Common myeloid progenitor, CD34-positive (primary cell): Measurements from ENCODE around the gene CADM4.

Experiments used
- CTCF ChIA-PET: fragments of 350-600 bp; sonication (Branson Sonifier 250); formaldehyde crosslinking; loops from one replicate; lab custom pipeline; 2021; ENCODE audit warnings: antibody characterized with exemption; lab: Charles Lee
- POLR2A ChIA-PET: fragments of 350-600 bp; sonication (Branson Sonifier 250); formaldehyde crosslinking; loops from one replicate; lab custom pipeline; 2021; ENCODE audit warnings: antibody characterized with exemption; lab: Charles Lee
- DNase-seq, 3 donors: peaks; one replicate each; pipeline versions ENCODE4 v3.0.0 to v3.0.0-alpha.2; 2013
- H3K27ac ChIP-seq, 2 experiments: 1 replicate in 1 of 2; 2 replicates in 1 of 2; pipeline ENCODE4 v1.7.0; 2013; ENCODE audit warnings: inconsistent platforms in 2 of 2, low read length in 2 of 2, mild to moderate bottlenecking in 2 of 2, low read depth in 1 of 2, moderate library complexity in 1 of 2; ENCODE audit not compliant: severe bottlenecking in 2 of 2, insufficient read depth in 1 of 2, poor library complexity in 1 of 2
- H3K27me3 ChIP-seq, 5 experiments: replicated peaks in 2 of 5; 1 replicate in 3 of 5; 2 replicates in 2 of 5; pipeline versions ENCODE4 v1.6.1 to v1.7.0; 2013; ENCODE audit warnings: low read length in 4 of 5, mild to moderate bottlenecking in 2 of 5, moderate library complexity in 2 of 5, inconsistent platforms in 1 of 5; ENCODE audit not compliant: insufficient read depth in 5 of 5, control insufficient read depth in 4 of 5
- H3K36me3 ChIP-seq, 4 experiments: 1 replicate in 2 of 4; 2 replicates in 2 of 4; pipeline versions ENCODE4 v1.6.1 to v1.7.0; 2013; ENCODE audit warnings: low read length in 3 of 4, control low read depth in 1 of 4, mild to moderate bottlenecking in 1 of 4; ENCODE audit not compliant: control insufficient read depth in 4 of 4, insufficient read depth in 4 of 4
- H3K4me1 ChIP-seq, 4 experiments: 1 replicate in 3 of 4; 2 replicates in 1 of 4; pipeline versions ENCODE4 v1.6.1 to v1.7.1; 2013; ENCODE audit warnings: low read length in 3 of 4, mild to moderate bottlenecking in 3 of 4, control low read depth in 1 of 4, inconsistent platforms in 1 of 4, moderate library complexity in 1 of 4; ENCODE audit not compliant: control insufficient read depth in 4 of 4, insufficient read depth in 4 of 4; ENCODE audit errors: control extremely low read depth in 1 of 4
- H3K4me3 ChIP-seq, 7 experiments: 1 replicate in 4 of 7; 2 replicates in 3 of 7; pipeline versions ENCODE4 v1.5.1 to v1.7.0; 2013; ENCODE audit warnings: mild to moderate bottlenecking in 7 of 7, low read length in 6 of 7, moderate library complexity in 6 of 7, inconsistent platforms in 2 of 7, low read depth in 2 of 7, control low read depth in 1 of 7; ENCODE audit not compliant: insufficient read depth in 4 of 7, control insufficient read depth in 1 of 7; ENCODE audit errors: extremely low read depth in 1 of 7
- H3K9me3 ChIP-seq, 5 experiments: 1 replicate in 4 of 5; 2 replicates in 1 of 5; pipeline versions ENCODE4 v1.6.1 to v1.7.1; 2013; ENCODE audit warnings: low read length in 4 of 5, mild to moderate bottlenecking in 2 of 5, inconsistent platforms in 1 of 5, low read depth in 1 of 5, moderate library complexity in 1 of 5; ENCODE audit not compliant: control insufficient read depth in 4 of 5, insufficient read depth in 2 of 5; ENCODE audit errors: control extremely low read depth in 1 of 5
- whole genome bisulfite sequencing: methylation state at CpG from one replicate; pipeline ENCODE4 v1.1.5; 2013; ENCODE audit not compliant: insufficient coverage; 5-methylcytosine and 5-hydroxymethylcytosine counted together

Gene CADM4

DNA sequence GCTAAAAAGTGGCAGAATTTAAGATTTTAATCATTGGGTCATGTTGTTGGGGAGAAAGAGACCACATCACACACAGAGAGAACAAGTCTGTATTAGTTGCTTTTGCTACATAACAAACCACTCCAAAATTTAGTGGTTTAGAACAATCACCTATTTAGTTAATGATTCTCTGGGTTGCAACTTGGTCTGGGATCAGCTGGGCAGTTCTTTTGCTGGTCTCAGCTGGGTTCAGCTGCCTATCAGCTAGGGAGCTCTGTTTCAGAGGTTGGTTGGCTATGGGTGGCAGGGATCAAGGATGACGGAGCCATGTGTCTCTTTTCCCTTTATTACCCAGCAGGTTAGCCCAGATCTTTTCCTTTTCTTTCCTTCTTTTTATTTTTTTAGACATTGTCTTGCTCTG lies 55.2 kb downstream of the CADM4 start:
- no CpG with 5 or more reads among the region's 1 CpG for WGBS
- POLR2A ChIA-PET, result interaction anchor here (0.9 kb wide), 1 partner anchor 22 kb away, joined by 3 read pairs; no protein-coding TSS in a partner anchor
- H3K9me3 ChIP-seq, result no peaks in the 10 kb centered on the region
- H3K36me3 ChIP-seq, result peaks cover 0 to 9% (median 3%) of the 10 kb centered on the region in 4 experiments
- no peaks in the 10 kb centered on the region for H3K27me3 ChIP-seq
- no peak overlapping the region for H3K4me3 ChIP-seq
- no peak for DNase-seq
- CTCF ChIA-PET, result interaction anchor here (1.0 to 1.4 kb wide), 4 partner anchors 10 to 29 kb away, joined by 3 to 9 read pairs (median 7); no protein-coding TSS in a partner anchor
- H3K27ac ChIP-seq, result no peak overlapping the region
- peaks cover 0 to 25% (median 21%) of the 10 kb centered on the region in 4 experiments for H3K4me1 ChIP-seq

DNA sequence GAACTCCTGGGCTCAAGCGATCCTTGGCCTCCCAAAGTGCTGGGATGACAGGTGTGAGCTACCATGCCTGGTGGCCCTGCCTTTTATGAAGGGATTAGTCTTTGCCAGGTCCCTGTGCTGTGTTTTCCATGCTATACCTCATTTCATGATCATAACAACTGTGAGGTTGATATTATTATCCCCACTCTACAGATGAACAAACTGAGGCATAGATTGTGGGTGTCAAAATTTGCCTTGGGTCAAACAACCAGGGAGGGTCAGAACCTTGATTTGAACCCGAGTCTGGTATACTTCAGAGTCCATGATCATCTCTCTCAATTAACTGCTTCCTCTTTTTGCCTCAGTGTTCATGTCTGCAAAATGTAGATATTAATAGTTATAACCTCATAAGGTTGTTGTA lies 57.2 kb downstream of the CADM4 start:
- 100% methylated on average over 1 of the region's 2 CpGs for WGBS
- CTCF ChIA-PET, result interaction anchor here (1.9 to 4.3 kb wide), 2 partner anchors 12 to 27 kb away, joined by 6 to 15 read pairs; no protein-coding TSS in a partner anchor
- H3K4me3 ChIP-seq, result no peak overlapping the region
- H3K36me3 ChIP-seq, result peaks cover 0 to 9% (median 1%) of the 10 kb centered on the region in 4 experiments
- H3K27me3 ChIP-seq, result no peaks in the 10 kb centered on the region
- no peaks in the 10 kb centered on the region for H3K9me3 ChIP-seq
- POLR2A ChIA-PET, result interaction anchor here (0.6 to 1.2 kb wide), 2 partner anchors 13 to 148 kb away, joined by 3 to 9 read pairs; partner anchors contain the start of gene IRGQ
- H3K27ac ChIP-seq, result no peak overlapping the region
- H3K4me1 ChIP-seq, result peaks cover 0 to 27% (median 21%) of the 10 kb centered on the region in 4 experiments
- DNase-seq, result no peak

DNA sequence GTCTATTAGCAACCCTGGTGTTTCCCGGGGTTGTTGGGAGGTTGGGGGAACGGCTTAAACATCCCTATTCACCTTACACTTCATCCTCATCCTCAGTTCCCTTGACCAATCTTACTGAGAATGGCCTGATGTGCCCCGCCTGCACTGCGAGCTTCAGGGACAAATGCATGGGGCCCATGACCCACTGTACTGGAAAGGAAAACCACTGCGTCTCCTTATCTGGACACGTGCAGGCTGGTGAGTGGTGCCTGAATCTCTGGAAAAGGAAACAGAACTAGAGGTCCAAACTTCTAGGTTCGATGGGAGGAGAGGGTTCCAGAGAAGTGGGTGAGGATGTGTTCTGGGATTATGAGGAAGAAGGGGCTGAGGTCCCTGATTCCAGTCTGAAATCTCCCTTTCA lies 58.2 kb downstream of the CADM4 start:
- CTCF ChIA-PET, result interaction anchor here (1.9 to 4.3 kb wide), 2 partner anchors 13 to 26 kb away, joined by 6 to 15 read pairs; no protein-coding TSS in a partner anchor
- no peak for DNase-seq
- POLR2A ChIA-PET, result interaction anchor here (1.2 kb wide), 1 partner anchor 14 kb away, joined by 3 read pairs; the partner anchor contains the start of gene IRGQ
- Histone ChIP-seq H3K4me1 (peaks cover 0 to 28% (median 22%) of the 10 kb centered on the region in 4 experiments), H3K9me3 (no peaks in the 10 kb centered on the region), H3K4me3 (no peak overlapping the region), H3K27me3 (no peaks in the 10 kb centered on the region), H3K36me3 (peaks cover 0 to 6% (median 1%) of the 10 kb centered on the region in 4 experiments), H3K27ac (no peak overlapping the region)
- WGBS, result 51% methylated on average over 6 of the region's 7 CpGs

DNA sequence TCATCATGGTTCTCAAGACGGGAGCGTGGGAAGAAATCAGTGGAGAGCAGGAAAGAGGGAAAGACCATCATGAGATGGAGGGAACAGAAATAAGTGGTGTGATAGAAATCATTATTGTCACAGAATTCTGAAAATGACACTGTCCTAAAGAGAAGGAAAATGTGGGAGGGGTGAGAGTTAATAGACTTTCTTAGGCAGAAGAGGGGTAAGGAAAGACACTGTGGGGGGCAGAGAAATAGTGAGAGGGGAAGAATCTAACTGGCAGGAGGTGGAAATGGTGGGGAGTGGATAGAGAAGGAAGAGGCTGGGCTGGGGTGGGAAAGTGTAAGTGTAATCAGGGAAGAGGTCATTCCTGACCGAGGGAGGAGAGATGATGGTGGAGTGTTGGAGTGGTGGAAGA lies 60.9 kb downstream of the CADM4 start:
- H3K4me1 ChIP-seq, result peaks cover 4 to 45% (median 37%) of the 10 kb centered on the region in 4 experiments
- H3K27me3 ChIP-seq, result no peaks in the 10 kb centered on the region
- CTCF ChIA-PET, result interaction anchor here (1.0 to 4.3 kb wide), 4 partner anchors 9 to 23 kb away, joined by 3 to 15 read pairs (median 4); no protein-coding TSS in a partner anchor
- H3K9me3 ChIP-seq, result no peaks in the 10 kb centered on the region
- no peak overlapping the region for H3K27ac ChIP-seq
- DNase-seq, result no peak
- POLR2A ChIA-PET, result no interaction called here
- H3K36me3 ChIP-seq, result no peaks in the 10 kb centered on the region
- H3K4me3 ChIP-seq, result no peak overlapping the region
- WGBS, result 91% methylated on average over 3 of the region's 3 CpGs

DNA sequence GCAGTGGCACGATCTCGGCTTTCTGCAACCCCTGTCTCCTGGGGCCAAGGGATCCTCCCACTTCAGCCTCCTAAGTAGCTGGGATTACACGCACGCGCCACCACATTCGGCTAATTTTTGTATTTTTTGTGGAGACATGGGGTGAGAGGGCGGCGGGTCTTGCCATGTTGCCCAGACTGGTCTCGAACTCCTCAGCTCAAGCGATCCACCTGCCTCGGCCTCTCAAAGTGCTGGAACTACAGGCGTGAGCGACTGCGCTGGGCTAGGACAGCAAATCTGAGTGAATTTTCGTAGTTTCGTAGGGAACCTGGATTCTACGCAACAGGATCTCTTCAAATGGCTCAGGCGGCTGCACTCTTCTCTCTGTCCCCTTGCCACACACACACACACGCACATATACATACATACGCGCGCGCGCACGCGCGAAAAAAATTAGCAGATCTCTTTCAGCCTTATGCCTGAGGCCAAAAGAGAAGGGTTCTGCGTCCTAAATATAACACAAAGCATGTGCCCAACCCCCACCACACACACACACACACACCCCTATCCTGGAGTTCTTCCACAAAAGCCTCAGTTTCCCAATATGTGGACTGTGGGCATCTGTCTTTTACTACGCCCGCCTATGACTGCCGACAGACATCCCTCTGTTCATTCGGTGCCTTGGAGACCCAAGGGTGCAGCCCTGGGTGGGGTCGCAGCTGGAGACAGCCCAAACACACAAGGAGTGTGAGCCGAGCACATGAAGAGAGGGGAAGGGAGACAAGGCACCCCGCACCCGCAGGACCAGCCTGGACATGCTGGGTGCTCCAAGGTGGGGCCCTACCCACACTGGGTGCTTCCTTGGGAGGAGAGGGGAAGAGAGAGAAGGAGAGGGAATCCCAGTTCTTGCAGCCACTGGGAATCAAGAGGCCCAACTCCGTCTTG lies 63.4 kb downstream of the CADM4 start:
- CTCF ChIA-PET, result interaction anchor here (1.0 to 3.1 kb wide), 3 partner anchors 20 to 95 kb away, joined by 3 to 16 read pairs (median 6); no protein-coding TSS in a partner anchor
- Histone ChIP-seq H3K4me3 (peak overlapping the region; percentile 18 to 97 (median 70)), H3K9me3 (no peaks in the 10 kb centered on the region), H3K27me3 (no peaks in the 10 kb centered on the region), H3K27ac (peak overlapping the region; percentile 50 to 97), H3K4me1 (peaks cover 4 to 36% (median 28%) of the 10 kb centered on the region in 4 experiments), H3K36me3 (peaks cover 0 to 11% (median 0%) of the 10 kb centered on the region in 4 experiments)
- peak in 2 of 3 donors; percentile 41 to 42 for DNase-seq
- POLR2A ChIA-PET, result interaction anchor here (0.7 to 1.4 kb wide), 2 partner anchors 20 to 1154 kb away, joined by 3 to 5 read pairs; partner anchors contain the start of gene IRGQ
- WGBS, result 75% methylated on average over 18 of the region's 37 CpGs

DNA sequence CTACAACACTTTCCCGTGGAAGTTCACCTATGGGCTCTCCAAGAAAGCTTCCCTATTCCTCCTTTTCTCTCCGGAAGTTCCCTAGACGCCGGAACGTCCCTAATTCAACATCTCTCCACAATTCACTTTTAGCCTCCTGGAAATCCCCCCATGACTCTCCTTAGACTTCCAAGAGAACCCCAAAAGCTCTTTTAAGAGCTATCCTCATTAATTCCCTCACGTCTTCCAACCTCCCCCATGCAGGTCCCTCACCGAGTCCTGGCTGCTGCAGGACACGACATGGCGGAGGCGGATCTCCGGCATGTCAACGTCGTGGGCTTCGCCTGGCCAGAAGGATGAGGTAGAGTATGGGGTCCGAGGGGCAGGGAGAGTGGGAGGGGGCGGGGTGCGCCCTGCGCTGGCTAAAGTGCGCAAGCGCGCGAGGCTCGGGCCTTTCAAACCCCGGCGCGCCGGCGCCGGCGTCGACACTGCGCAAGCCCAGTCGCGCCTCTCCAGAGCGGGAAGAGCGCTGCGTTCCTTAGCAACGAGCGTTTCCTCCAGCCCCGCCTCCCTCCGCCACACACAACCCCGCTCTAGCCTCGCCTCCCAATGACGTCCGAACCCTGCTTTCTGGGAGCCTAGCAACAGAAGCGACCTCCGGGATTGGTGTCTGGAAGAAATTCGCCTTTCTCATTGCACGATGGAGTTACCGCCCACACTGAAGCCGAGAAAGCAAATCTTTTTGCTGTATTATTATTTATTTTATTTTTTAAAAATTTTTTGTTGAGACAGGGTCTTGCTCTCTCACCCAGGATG lies 64.3 kb downstream of the CADM4 start, which contains the start of the genes PINLYP and XRCC1:
TSS of gene PINLYP (plus strand) at position 646 of the 795 bp plus-strand sequence. CDS start 1,391 bp downstream, outside the sequence.
TSS of gene XRCC1 (minus strand) at position 372 of the 795 bp plus-strand sequence. CDS start at position 303, 69 bp downstream.
- peaks cover 4 to 30% (median 22%) of the 10 kb centered on the region in 4 experiments for H3K4me1 ChIP-seq
- H3K27ac ChIP-seq, result peak within 1 kb of the TSS; percentile 90 to 97
- peak within 1 kb of the TSS; percentile 74 to 98 (median 90) for H3K4me3 ChIP-seq
- ChIA-PET POLR2A (interaction anchor here (0.7 to 1.4 kb wide), 3 partner anchors 14 to 1154 kb away, joined by 3 to 5 read pairs (median 4); partner anchors contain the start of gene IRGQ), CTCF (interaction anchor here (0.7 to 3.1 kb wide), 7 partner anchors 9 to 174 kb away, joined by 3 to 16 read pairs (median 5); no protein-coding TSS in a partner anchor)
- no peaks in the 10 kb centered on the region for H3K27me3 ChIP-seq
- 1% methylated on average over 42 of the region's 51 CpGs for WGBS
- H3K9me3 ChIP-seq, result no peaks in the 10 kb centered on the region
- peak; percentile 99 to 100 (median 99) for DNase-seq
- peaks cover 0 to 11% (median 0%) of the 10 kb centered on the region in 4 experiments for H3K36me3 ChIP-seq
